SK-N-SH (cell line): ENCODE data around the gene SSR3.

Source experiments
- ELF1 ChIP-seq: IDR thresholded peaks from 2 replicates; pipeline ENCODE4 v1.4.0; 2012
- EZH2phosphoT487 ChIP-seq: fragments of 200-600 bp; sonication (generic); IDR thresholded peaks from 2 replicates; pipeline ENCODE4 v1.6.1; 2017; ENCODE audit warnings: low read depth, mixed run types, mild to moderate bottlenecking, antibody characterized with exemption, moderate library complexity, borderline replicate concordance
- NRF1 ChIP-seq: IDR thresholded peaks from 2 replicates; pipeline ENCODE4 v1.6.1; 2012; ENCODE audit warnings: low read depth, mild to moderate bottlenecking, low read length

- TF ChIP-seq ELF1: no peak
- no peak for TF ChIP-seq NRF1
- TF ChIP-seq EZH2phosphoT487: no peak
Measured at GRCh38 chr3:156513619-156514018, 41.3 kb downstream of the SSR3 start.
